ENCODE data around the gene ARHGDIG.

DNA sequence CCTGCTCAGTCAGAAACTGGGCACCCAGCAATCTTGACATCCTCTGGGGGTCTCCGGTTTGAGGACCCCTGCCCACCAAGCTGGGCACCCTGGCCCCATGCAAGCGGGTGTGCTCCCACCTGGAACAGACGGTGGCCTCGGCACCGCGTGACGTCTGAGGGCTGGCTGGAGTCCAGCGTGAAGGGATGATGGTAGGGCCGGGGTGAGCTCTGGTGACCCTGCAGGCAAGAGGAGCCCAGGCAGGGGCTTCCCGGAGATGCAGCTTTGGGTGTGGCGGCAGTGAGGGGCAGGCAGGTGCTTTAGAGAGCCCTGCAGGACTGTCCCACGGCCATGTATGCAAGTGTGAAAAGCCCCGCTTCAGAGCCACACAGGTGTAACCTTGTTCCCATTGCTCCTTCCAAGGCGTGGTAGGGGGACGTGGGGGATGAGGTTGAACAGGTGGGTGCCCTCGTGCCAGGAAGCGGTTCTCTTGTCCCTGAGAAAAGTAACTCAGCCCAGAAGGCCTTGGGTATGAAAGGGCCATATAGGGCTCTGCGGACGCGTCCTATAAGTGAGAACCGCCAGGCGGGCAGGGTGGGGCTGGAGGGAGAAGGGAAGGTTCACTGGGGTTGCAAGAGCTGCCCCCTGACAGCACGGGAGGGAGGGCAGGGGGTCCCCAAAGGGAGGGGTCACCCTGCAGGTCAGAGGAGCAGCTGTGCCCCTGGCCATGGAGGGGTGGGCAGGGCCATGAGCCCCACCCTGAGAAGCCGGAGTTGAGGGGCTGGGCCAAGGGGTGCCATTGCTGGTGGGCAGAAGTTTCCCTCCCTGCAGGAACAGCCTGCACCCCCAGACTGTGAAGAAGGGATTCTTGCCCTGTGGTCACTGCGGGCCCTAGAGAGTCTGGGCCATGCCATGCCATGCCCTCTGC is 13.9 kb upstream of the ARHGDIG start:
- TF ChIP-seq EZH2 (IDR thresholded peaks at IDR 0.05; ENCODE audit: borderline replicate concordance, low read depth, low read length, poor library complexity, severe bottlenecking): no peak
- TF ChIP-seq, protein P1, sequence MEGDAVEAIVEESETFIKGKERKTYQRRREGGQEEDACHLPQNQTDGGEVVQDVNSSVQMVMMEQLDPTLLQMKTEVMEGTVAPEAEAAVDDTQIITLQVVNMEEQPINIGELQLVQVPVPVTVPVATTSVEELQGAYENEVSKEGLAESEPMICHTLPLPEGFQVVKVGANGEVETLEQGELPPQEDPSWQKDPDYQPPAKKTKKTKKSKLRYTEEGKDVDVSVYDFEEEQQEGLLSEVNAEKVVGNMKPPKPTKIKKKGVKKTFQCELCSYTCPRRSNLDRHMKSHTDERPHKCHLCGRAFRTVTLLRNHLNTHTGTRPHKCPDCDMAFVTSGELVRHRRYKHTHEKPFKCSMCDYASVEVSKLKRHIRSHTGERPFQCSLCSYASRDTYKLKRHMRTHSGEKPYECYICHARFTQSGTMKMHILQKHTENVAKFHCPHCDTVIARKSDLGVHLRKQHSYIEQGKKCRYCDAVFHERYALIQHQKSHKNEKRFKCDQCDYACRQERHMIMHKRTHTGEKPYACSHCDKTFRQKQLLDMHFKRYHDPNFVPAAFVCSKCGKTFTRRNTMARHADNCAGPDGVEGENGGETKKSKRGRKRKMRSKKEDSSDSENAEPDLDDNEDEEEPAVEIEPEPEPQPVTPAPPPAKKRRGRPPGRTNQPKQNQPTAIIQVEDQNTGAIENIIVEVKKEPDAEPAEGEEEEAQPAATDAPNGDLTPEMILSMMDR (conservative IDR thresholded peaks at IDR 0.05; ENCODE audit: low read depth, low read length): no peak

All from A673 (cell line).